ENCODE measurements around the gene MAGED2.

GRCh38 chrX:54826598-54826997 is 19.1 kb downstream of the MAGED2 start:
- TF ChIP-seq TEAD4 (IDR thresholded peaks at IDR 0.05; ENCODE audit: borderline replicate concordance, insufficient read depth), result no peak
- no peak for TF ChIP-seq ZBTB33 (IDR thresholded peaks at IDR 0.05; ENCODE audit: borderline replicate concordance, low read depth)
- no peak for TF ChIP-seq USF1 (IDR thresholded peaks at IDR 0.05; ENCODE audit: borderline replicate concordance, low read depth)
- no peak for TF ChIP-seq GABPA (IDR thresholded peaks at IDR 0.05; ENCODE audit: low read depth)
- no peak for TF ChIP-seq CTCF (IDR thresholded peaks at IDR 0.05)
- no peak for TF ChIP-seq NRF1 (IDR thresholded peaks at IDR 0.05; ENCODE audit: low read depth, low read length)
- no peak for TF ChIP-seq TAF1 (IDR thresholded peaks at IDR 0.05; ENCODE audit: borderline replicate concordance, low read depth, low read length)
- no peak for TF ChIP-seq POLR2AphosphoS5 (IDR thresholded peaks at IDR 0.05; ENCODE audit: low read depth, low read length)
- no peak for TF ChIP-seq TCF12 (IDR thresholded peaks at IDR 0.05)
- TF ChIP-seq FOSL2 (IDR thresholded peaks at IDR 0.05; ENCODE audit: borderline replicate concordance, low read depth), result no peak

All from SK-N-SH (cell line).